Activated CD8-positive, alpha-beta memory T cell treated with anti-CD3 and anti-CD28 coated beads, Interleukin-2, amount 50 U/mL, for 48 hours (primary cell): ENCODE data around the gene UCN2.

Experiments
- DNase-seq: peaks from one replicate; pipeline ENCODE4 v3.0.0-alpha.2; 2020

The UCN2 gene

DNA sequence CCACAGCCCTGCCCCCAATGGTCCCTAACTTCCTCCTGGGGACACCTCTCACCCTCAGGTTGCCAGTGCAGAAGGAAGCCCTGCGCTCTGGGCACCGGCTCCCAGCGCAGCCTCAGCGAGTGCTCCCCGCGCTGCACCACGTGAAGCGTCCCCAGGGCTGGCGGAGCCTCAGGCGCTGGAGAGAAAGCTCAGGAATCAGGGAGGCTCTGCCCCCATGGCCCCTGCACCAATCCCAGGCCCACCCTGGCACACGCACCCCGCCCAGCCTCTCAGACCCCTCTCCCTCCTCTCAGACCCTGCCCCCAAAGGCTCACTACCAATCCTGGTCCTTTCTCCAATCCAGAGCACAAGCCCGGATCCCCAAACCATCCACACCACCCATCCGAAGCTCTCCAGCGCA is 24.6 kb upstream of the UCN2 start:
- DNase-seq: no peak

DNA sequence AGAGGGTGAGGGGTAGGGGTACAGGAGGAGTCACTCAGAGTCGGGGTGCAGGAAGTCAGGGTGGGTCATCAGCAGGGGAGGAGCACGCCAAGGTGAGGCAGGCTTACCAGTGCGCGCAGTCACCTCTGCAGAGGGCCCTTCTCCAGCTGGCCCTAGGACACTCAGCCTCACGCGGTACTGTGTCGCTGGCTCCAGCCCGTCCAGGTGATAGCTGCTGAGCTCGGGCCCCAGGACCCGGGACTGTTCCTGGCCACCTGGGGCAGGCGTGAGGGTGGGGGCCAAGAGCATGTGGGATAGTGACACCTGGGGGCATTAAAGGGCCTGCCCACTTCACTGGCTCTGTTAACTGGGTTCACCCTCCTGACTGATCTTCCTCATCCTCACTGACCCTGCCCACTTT is 24.1 kb upstream of the UCN2 start:
- no peak for DNase-seq

DNA sequence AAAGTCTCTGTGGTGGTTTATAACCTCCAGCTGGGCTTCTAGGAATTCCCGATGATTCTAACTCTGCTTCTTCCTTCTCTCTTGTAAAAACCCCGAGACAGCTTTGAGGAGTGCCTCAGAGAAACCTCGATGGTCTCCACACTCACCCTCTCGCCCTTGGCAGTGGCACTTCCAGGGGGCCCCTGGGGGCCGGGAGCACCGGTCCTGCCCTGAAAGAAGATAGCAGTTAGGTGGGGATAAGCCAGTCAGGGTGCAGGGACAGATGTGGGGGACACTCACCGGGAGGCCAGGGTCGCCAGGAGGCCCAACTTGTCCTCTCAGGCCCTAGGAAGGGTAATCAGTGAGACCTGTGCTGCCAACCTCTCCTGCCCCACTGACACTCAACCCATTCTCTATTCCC is 21.8 kb upstream of the UCN2 start:
- no peak for DNase-seq

DNA sequence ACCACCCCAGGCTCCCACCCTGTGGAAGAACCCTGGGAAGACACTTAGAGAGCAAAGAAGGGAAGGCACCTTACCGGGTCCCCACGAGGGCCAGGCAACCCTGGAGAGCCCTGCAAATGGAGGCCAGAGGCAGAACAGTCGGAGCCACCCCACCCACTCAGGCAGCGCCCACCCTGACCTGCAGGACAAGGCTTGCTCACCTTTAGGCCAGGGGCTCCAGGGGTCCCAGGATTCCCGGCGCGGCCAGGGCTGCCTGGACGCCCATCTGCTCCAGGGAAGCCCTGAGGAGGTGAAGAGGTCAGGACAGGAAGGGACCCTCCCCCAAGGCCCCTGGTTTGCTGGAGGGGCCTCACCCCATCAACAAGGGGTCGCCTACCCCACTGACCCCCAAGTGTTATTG is 21.3 kb upstream of the UCN2 start:
- no peak for DNase-seq

DNA sequence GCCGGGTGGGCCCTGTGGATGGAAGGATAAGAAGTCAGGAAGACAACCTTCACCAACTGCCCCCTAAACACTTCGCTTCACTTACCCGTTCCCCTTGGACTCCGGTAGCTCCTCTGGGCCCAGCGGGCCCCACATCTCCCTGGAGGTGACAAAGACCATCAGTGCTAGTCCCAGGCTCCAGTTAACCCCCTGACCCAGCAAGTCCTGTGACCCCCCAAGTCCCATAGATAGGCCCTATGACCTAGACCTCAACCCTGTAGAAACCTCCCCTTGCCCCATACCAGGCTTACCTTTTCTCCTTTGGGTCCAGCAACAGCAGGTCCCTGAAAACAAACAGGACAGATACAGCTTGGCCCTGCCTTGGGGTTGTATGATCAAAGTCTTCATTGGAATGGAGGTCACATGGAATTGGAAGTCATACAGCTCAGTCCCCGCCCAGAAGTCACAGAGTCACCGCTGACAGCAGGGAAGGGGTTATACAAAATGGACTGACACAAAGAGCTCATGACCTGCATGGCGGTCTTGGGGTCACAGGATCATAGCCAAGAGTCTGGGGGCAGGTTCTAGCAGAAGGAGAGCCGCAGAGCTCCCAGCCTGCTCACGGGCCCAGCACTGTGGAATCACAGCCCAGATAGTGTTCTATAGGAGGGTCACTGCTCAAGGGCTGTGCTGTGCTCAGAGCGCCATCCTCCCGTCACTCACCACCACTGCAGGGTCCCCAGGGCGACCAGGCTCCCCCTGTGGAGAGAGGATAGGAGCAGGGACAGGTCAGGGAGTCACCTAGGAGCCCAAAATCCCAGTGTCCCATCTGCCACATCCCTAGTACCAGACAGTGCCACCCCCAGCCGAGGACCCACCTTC is 18.3 kb upstream of the UCN2 start:
- no peak for DNase-seq

DNA sequence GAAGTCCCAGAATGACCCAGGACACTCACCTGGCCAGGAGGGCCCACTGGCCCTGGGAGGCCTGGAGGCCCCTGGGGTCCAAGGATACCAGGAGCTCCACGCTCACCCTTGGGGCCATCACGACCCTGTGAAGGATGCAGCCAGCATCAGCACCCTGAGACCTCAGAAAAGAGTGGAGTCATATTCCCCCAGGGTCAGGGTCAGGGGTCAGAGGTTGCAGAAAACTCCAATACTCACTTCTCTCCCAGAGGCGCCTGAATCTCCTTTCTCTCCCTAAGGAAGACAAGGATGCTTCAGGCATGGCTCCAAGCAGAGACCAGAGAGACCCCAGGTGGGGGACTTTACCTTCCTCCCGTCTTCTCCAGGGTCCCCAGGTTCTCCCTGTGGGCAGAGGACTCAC is 13.1 kb upstream of the UCN2 start:
- no peak for DNase-seq

DNA sequence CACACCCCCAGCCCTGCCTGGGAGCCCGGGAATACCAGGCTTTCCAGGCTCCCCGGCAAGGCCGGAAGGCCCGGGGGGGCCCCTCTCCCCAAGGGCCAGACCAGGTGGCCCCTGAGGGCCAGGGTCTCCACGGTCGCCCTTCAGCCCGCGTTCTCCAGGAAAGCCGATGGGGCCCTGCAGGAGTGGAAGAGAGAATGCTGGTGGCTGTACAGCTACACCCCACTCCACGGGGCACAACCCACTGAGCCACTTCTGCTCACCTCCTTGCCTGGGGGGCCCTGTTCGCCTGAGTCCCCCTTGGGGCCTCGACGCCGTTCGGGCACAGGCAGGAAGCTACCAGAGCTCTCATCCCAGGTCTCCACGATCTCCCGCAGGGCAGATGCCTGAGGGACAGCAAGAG is 11.8 kb upstream of the UCN2 start:
- no peak for DNase-seq

DNA sequence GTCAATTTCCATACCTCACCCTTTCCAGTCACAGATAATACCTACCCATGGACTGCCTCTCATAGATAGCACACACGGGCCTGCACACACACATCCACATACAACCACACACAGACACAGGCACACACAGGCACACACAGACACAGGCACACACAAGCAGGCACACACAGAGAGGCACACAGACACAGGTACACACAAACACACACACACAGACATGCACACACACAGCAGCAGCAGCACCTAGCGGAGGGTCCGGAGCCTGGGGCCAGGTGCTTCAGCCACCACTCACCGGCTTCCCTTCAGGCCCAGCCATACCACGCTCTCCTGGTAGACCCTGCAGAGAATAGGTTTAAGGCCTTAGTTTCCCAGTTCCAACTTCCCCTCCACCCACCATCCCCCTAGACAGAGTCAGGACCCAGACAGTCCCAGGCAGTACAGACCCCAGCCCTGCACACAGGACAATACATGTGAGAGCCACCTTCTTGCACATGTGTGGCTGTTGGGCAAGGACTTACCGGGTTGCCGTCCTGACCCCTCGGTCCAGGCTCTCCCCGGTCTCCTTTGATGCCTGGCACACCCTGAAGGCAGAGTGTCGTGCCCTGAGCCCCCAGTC is 10.5 kb upstream of the UCN2 start:
- DNase-seq: no peak

DNA sequence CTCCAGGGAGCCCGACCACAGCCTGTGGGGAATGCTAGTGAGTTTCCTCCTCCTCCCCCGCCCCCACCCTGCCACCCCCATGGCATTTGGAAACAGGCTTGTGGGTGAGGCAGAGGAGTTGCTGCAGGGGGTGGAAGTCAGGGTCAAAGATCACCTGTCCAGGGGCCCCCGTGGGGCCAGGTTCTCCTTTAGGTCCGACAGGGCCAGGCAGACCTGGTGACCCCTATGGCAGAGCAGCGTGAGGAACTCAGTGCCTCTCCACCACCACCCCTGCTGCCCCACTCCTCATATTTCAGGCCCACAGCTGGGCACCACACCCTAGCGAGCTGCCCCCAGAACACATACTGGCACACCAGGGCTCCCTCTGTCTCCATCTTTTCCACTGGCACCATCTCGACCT is 8.9 kb upstream of the UCN2 start:
- DNase-seq: no peak

DNA sequence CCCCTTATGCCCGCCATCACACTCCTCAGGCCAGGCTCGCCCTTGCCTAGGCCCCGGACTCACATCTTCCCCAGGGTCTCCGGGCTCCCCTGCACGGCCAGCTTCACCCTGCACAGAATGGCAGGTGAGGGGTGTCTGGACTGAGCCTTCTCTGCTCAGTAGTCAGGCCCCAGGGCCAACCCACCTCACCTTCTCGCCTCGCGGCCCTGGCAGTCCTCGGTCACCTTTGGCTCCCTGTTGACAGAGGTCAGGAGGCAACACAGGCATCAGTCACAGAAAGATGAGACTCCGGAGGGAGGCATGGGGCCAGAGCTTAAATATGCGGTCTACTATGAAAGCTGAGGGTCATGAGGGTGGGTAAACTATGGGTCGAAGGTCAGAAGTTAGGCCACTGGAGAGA is 8.4 kb upstream of the UCN2 start:
- no peak for DNase-seq

DNA sequence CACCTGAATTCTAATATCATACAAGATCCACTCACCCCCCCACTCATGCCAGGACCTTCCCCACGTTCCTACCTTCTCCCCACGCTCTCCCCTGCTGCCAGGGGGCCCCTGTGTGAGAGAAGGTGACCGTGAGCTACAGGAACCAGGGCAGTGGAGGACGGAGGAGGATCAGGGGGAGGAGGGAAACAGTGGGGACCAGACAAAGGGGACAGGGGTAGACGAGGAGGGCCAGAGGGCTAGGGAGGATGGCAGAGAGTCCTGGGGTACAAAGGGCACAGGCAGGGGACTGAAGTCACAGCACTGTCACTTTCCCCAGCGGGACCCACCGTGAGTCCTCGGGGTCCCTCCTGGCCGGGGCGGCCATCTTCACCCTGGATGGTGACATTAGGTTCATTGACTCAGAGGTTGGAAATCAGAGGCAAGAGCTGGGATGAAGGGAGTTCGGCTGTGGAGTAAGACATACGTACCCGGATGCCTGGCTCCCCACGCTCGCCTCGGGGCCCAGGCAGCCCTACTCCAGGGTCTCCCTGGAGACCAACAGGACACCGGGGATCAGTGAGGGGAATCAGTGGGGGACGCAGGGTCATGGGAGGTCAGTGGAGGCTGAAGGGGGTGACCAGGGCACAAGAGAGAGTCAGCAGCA is 6.3 kb upstream of the UCN2 start:
- no peak for DNase-seq

DNA sequence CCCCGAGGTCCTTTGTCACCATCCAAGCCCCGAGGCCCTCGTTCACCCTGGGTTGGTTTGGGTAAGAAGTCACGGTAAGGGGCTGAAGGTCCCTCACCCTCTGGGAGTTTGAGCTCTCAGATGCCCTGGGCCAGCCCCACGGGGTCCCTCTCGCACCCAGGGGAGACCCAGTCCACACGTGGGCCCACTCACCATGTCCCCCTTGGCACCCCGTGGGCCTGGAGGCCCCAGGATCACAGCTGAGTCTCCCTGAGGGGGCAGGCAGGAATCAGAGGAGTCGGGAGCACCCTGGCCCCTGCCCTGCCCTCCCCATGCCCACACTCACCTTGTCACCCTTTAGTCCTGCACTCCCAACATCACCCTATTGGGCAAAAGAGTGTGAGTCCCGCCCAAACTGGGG is 5.8 kb upstream of the UCN2 start:
- no peak for DNase-seq

DNA sequence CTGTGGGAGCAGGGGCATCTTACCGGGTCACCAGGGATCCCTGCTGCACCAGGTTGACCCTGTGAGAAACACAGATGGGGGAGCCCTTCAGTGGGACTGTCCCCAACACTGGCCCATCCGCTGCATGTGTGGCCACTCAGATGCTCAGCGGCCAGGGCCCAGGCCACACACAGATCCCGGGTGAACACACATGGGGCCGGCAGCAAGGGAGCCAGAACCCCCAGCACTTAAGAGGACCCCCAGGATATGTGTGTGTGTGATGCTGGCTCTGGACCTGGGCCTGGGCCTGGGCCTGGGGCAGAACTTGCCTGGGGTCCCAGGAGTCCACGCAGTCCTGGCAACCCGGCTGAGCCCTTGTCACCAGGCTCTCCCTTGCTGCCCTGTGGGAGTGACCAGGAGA is 4.9 kb upstream of the UCN2 start:
- no peak for DNase-seq

DNA sequence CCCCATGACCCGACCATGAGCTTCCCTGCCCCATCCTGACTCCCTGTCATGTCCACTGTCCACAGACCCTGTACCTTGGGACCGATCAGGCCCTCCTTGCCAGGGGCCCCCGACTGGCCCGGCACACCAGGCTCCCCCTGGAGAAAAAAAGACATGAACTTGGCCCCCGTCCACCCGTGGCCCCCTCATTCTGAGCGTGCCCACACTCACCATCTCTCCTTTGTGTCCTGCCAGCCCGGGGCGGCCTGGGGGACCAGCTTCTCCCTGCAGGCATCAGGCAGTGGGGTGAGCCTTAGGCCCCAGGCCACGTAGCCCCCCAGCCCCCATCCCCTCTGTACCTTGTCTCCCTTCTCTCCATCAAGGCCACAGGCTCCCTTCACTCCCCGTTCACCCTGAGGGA is 3.9 kb upstream of the UCN2 start:
- no peak for DNase-seq

DNA sequence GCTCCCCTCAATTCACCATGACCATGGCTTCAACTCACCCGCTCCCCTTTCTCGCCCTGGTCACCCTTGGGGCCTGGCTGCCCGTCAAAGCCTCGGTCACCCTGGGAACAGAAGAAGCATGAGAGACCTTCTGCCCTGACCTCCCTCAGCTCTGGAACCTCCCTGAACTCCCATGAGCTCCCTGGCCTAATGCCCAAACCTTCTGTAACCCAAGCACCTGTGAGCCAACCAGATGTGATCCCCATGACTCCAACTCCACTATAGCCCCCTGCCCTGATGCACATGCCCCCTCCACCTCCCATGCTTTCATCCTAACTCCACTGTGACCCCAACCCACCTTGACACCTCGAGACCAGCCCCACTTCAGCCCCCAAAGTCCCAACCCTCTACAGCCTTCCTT is 3.5 kb upstream of the UCN2 start:
- no peak for DNase-seq

DNA sequence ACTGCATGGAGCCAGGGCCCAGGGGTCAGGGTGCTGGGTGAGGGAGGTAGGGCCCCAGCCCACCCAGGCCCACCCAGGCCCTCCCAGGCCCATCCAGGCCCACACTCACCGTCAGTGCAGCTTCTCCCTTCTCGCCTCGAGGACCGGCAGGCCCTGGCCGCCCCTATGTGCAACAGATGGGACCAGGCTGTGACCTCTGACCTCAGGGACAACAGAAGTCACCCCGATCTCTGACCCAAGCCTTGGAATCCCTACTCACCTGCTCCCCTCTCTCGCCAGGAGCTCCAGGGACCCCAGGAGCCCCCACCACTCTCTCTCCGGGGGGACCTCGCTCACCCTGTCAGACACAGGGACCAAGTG is 2.8 kb upstream of the UCN2 start:
- no peak for DNase-seq

DNA sequence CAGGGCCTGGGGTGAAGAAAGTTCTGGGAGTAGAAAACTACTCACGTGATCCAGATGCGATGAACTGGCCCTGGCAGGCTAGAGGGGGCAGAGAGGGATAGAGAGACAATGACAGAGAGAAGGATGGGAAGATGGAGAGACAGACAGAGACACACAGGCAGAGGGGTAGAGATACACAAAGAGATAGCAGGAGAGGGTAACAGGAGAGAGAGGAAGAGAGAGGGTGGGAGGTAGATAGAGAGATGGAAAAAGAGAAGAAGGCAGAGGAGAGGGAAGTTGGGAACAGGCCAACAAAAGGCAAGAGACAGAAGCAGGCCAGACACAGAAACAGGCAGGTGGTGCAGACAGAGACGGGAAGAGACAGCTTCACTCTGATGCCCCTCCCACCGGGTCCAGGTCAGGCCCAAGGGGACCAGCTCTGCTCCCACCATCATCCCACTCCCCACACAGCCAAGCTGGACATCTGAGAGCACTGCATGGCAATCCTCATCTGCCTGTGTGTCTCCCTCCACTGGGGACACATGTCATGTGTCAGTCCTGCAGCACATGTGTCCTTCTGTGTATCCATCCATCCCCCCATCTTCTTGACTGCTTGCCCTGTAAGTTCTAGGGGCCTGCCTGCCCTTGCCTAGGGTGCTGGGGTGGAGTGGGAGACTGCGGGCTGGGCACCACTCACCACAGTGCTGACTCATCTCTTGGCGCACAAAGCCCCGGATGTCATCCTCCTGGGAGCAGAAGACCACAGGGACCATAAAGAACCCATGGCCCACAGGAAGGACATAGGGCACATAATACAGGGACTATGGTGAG is 2.2 kb upstream of the UCN2 start:
- DNase-seq: no peak

DNA sequence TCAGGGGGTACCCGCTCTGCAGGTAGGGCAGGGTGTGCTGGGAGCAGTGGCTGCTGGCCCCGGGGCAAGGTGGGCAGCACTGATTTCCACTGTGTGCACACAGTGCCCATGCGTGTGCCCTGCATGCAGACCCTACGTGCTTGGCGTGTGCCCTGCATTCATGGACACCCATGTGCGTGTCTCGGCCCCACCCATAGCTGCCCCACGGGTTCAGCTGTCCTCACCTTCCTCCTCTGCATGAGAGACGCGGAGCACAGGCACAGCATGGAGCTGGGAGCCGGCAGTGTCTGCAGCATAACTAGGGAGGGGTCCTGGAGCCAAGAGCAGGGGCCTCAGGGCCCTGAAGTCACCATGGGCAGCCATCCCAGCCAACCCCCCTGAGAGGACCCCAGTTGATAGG is 1.6 kb upstream of the UCN2 start:
- DNase-seq: no peak

DNA sequence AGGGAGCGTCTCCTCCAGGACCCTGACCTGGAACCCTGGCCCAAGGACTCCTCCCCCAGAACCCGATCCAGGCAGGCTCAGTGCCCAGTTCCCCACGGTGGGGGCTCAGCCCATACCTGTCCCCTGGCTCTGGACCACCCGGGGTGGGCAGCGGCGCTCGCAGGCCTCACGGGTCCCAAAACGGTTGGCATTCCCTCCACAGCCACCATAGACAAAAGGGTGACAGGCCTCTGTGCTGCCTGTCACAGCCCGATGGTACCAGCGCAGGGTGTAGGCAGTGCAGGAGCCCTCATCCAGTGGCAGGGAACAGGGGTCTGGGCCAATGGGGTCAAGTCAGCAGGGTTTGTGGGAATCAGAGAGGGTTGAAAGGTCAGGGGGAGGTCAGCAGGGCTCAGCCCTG is 1.1 kb upstream of the UCN2 start:
- no peak for DNase-seq

DNA sequence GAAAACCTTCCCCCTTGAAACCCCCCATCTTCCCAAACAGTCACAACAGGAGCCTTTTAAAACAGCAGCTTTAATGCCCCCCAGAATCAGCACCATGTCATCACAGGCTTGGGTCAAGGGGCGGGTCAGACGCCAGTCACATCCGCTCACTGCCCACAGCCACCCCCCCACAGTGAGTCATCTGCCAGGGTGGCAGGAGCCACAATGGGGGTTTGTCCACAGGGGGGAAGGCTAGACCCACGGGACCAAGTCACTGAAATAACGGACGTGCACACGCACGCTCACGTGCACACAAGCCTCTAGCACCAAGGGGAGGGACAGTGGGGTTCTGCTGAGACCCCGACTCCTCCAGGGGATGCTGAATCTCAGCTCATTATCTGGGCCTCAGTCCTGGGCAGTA is 441 bp upstream of the UCN2 start:
- peak; percentile 65 for DNase-seq

DNA sequence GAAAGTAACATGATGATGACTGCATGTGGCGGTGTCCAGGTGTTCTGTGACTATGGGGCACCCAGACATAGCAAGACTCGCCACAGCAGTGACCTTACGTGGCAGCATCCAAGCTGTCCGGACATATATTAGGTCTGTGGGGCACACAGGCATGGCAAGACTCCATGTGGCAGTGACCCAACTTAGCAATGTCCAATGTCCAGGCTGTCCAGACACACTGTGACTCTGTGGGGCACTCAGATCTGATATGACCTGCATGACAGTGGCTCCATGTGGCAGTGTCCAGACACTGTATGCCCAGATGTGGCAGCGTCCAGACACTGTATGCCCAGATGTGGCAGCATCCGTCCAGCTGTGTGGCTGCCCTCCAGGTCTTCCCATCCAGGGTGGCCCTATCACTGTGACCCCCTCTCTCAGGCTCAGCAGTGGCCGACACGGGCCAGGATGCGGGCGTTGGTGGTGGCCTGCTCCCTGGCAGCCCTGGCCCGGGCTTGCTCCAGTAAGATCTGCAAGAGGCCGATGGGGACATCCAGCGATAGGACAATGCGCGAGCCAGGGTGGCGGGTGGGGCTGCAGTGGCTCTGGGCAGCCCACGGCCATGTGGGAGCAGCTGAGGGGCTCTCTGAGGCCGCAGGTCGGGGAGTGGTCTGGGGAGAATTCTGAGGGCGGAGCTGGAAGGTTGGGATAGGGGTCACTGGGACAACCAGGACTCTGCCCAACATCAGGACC is 1.1 kb downstream of the UCN2 start:
- DNase-seq: no peak

DNA sequence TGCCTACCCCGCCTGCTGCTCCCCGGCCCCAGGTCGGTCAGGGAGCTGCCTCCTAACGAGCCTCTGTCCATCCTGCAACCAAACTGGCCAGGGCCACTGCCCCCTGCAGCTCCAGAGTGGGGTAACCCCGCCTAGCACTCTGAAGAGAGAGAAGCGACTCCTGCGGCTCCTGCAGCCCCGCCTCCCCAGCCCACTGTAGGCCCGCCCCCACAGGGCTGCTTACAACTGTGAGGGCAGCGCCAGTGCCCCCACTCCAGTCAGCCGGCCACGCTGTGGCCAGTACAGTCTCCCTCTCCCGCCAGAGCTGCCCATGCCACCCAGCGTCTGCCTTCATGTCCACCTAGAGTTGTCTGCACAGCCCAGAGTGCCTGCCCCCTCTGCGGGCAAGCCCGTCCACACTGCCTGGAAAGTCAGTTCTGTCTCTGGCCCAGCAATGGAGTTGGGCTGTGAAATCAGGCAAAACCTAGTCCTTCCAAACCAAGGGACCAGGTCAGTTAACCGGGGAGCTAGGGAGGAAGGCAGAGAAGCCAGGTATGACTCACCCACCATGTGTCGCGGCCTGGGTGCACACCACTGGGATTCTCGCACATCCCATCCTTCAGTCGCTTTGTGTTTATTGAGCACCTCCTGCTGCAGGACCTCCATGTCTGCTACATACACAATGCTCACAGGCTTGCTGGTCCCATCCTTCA is 2.4 kb downstream of the UCN2 start:
- no peak for DNase-seq
